ENCODE results near the gene AP1M1. TPM values are rescaled to one million over a fixed set of nuclear protein-coding genes. Genes with fewer than 3 reads are reported as not detected.

Gene AP1M1
- total RNA-seq, 2 experiments from 2014 or later = 99.0 to 108 TPM

GRCh38 chr19:16160943-16161560 is 36.7 kb upstream of the AP1M1 start:
- POLR2A ChIA-PET = interaction anchor here (1.0 to 1.5 kb wide), 2 partner anchors 11 to 42 kb away, joined by 3 to 5 read pairs; no protein-coding TSS in a partner anchor
- ATAC-seq (peak; percentile 88), DNase-seq (peak; percentile 80)

DNA sequence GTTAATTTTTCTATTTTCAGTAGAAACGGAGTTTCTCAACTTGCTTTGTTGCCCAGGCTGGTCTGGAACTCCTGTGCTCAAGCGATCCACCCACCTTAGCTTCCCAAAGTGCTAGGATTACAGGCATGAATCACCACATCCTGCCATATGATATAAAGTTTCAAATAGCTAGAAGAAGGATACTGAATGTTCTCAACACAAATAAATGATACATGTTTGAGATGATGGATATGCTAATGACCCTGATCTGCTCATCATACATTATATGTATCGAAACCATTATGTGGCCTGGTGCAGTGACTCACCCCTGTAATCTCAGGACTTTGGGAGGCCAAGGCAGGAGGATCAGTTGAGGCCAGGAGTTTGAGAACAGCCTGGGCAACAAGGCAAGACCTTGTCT is 35.9 kb upstream of the AP1M1 start:
- Mint-ChIP-seq H3K27ac (no peak overlapping the region), H3K27me3 (no peaks in the 10 kb centered on the region), H3K4me3 (no peak overlapping the region), H3K9me3 (no peaks in the 10 kb centered on the region), H3K4me1 (ENCODE audit: low read depth) (peaks cover 19% of the 10 kb centered on the region), H3K36me3 (ENCODE audit: low read depth) (peaks cover 5% of the 10 kb centered on the region)
- POLR2A ChIA-PET = interaction anchor here (1.4 kb wide), 1 partner anchor 24 kb away, joined by 4 read pairs; the partner anchor contains the start of gene FAM32A
- ATAC-seq = no peak
- CTCF ChIA-PET = interaction anchor here (1.0 to 1.2 kb wide), 2 partner anchors 24 to 51 kb away, joined by 3 to 5 read pairs; partner anchors contain the start of gene FAM32A
- intact Hi-C loops (cut with micrococcal nuclease) = no loop called here
- no peak for TF ChIP-seq CTCF (IDR thresholded peaks at IDR 0.05)
- peak; percentile 55 for DNase-seq

More at GRCh38 chr19:16160943-16161560, 36.7 kb upstream of the AP1M1 start:
- TF ChIP-seq CTCF (IDR thresholded peaks at IDR 0.05) = no peak
- H3K4me3 Mint-ChIP-seq = peak overlapping the region; percentile 40
- H3K9me3 Mint-ChIP-seq = no peaks in the 10 kb centered on the region
- CTCF ChIA-PET = interaction anchor here (1.0 to 1.2 kb wide), 4 partner anchors 9 to 120 kb away, joined by 3 to 5 read pairs (median 3); partner anchors contain the start of gene FAM32A
- peak overlapping the region; percentile 73 for H3K27ac Mint-ChIP-seq
- no peaks in the 10 kb centered on the region for H3K27me3 Mint-ChIP-seq
- H3K36me3 Mint-ChIP-seq (ENCODE audit: low read depth) = peaks cover 11% of the 10 kb centered on the region
- intact Hi-C loops (cut with micrococcal nuclease) = no loop called here
- H3K4me1 Mint-ChIP-seq (ENCODE audit: low read depth) = peaks cover 19% of the 10 kb centered on the region

DNA sequence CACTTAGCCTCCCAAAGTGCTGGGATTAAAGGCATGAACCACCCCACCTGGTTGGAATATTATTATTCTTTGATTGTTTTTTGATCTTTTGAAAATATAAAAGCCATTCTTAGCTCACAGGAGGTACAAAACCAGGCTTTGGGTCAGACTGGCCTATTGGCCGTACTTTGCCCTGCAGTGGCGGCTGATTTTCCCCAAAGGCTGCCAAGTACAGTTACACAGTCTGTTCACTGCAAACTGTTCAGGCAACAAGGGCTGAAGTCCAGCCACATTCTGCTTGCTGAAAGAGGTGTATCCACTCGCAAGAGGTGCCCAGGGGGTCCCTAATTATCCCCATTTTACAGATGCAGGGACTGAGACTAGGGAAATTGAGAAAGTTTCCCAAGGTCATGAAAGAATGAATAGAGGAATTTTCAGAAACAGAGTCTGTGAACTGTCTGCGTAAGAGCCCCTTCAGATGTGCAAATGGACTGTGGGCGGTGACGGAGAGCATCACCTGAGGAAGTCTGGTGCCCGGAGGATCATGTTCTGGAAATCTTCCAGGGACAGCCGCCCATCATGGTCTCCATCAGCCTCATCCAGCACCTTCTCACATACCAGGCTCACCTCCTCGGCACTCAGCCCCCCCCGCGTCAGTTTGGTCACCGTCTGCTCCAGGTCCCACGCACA is 33.4 kb upstream of the AP1M1 start:
- DNase-seq (no peak), ATAC-seq (no peak)
- Mint-ChIP-seq H3K4me3 (no peak overlapping the region), H3K36me3 (ENCODE audit: low read depth) (no peaks in the 10 kb centered on the region), H3K4me1 (ENCODE audit: low read depth) (peaks cover 27% of the 10 kb centered on the region), H3K9me3 (no peaks in the 10 kb centered on the region), H3K27me3 (no peaks in the 10 kb centered on the region), H3K27ac (no peak overlapping the region)
- intact Hi-C loops (cut with micrococcal nuclease) = no loop called here
- POLR2A ChIA-PET = no interaction called here
- CTCF ChIA-PET = no interaction called here
- TF ChIP-seq CTCF (IDR thresholded peaks at IDR 0.05) = no peak

GRCh38 chr19:16166417-16166816 is 31.3 kb upstream of the AP1M1 start:
- H3K9me3 Mint-ChIP-seq = no peaks in the 10 kb centered on the region
- DNase-seq = no peak
- H3K27me3 Mint-ChIP-seq = no peaks in the 10 kb centered on the region
- ChIA-PET POLR2A (no interaction called here), CTCF (no interaction called here)
- no peak for ATAC-seq
- H3K36me3 Mint-ChIP-seq (ENCODE audit: low read depth) = no peaks in the 10 kb centered on the region
- H3K27ac Mint-ChIP-seq = no peak overlapping the region
- peaks cover 13% of the 10 kb centered on the region for H3K4me1 Mint-ChIP-seq (ENCODE audit: low read depth)
- TF ChIP-seq CTCF (IDR thresholded peaks at IDR 0.05) = no peak
- H3K4me3 Mint-ChIP-seq = no peak overlapping the region
- intact Hi-C loops (cut with micrococcal nuclease) = no loop called here

- POLR2A ChIA-PET = no interaction called here
- DNase-seq = no peak
- TF ChIP-seq CTCF (IDR thresholded peaks at IDR 0.05) = no peak
- Mint-ChIP-seq H3K9me3 (no peaks in the 10 kb centered on the region), H3K4me3 (no peak overlapping the region), H3K4me1 (ENCODE audit: low read depth) (peaks cover 8% of the 10 kb centered on the region), H3K27me3 (no peaks in the 10 kb centered on the region), H3K36me3 (ENCODE audit: low read depth) (no peaks in the 10 kb centered on the region), H3K27ac (no peak overlapping the region)
- ATAC-seq = no peak
- CTCF ChIA-PET = no interaction called here
- intact Hi-C loops (cut with micrococcal nuclease) = no loop called here
Observed at GRCh38 chr19:16167055-16167454, 30.7 kb upstream of the AP1M1 start.
